Effector memory CD8-positive, alpha-beta T cell (primary cell): ENCODE measurements around the gene FAM216B.

Source experiments
- ATAC-seq: fragments of 150-1000 bp; cut with Tn5 transposase; replicated peaks from 2 replicates; pipeline ENCODE4 v1.10.0; 2021; ENCODE audit warnings: mild to moderate bottlenecking, moderate library complexity
- DNase-seq, 3 experiments: peaks; one replicate each; pipeline ENCODE4 v3.0.0; 2021
- H3K27ac Mint-ChIP-seq, 2 donors: one replicate each; pipeline ENCODE4 v1.8.0; 2022; ENCODE audit warnings: mild to moderate bottlenecking in 2 of 2, mixed read lengths in 2 of 2, moderate library complexity in 2 of 2
- H3K27me3 Mint-ChIP-seq, 2 donors: one replicate each; pipeline ENCODE4 v1.8.0; 2022; ENCODE audit warnings: mixed read lengths in 2 of 2
- H3K36me3 Mint-ChIP-seq: one replicate; pipeline ENCODE4 v1.8.0; 2022; ENCODE audit warnings: mild to moderate bottlenecking, moderate library complexity, mixed read lengths; ENCODE audit not compliant: insufficient read depth
- H3K4me1 Mint-ChIP-seq, 2 donors: one replicate each; pipeline ENCODE4 v1.8.0; 2022; ENCODE audit warnings: low read depth in 2 of 2, mixed read lengths in 2 of 2
- H3K4me3 Mint-ChIP-seq, 2 donors: one replicate each; pipeline ENCODE4 v1.8.0; 2022; ENCODE audit warnings: mild to moderate bottlenecking in 2 of 2, mixed read lengths in 2 of 2, moderate library complexity in 2 of 2
- H3K9me3 Mint-ChIP-seq, 2 donors: one replicate each; pipeline ENCODE4 v1.8.0; 2022; ENCODE audit warnings: mixed read lengths in 2 of 2

Gene FAM216B

DNA sequence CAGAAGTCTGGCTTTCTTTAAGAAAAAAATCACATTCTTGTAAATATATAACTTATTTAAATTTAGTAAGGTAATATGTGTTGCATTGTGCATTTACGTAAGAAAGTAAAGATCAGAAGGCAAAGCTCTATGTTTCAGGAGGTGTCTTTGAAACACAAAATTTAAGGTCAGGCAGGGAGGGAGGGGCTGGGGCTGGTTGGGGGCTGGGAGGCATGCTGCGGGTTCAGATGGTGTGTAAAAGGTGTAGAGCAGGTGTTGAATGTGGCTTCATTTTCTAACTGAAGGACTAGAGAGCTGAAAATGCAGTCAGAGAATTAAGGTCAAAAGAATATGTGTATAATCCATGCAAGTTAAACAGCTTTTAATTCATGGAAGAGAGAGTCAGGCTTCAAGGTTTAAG is 14.3 kb downstream of the FAM216B start:
- Mint-ChIP-seq H3K27ac (no peak overlapping the region), H3K36me3 (no peaks in the 10 kb centered on the region), H3K27me3 (peaks cover 24 to 31% of the 10 kb centered on the region in 2 donors), H3K9me3 (no peaks in the 10 kb centered on the region), H3K4me1 (no peaks in the 10 kb centered on the region), H3K4me3 (no peak overlapping the region)
- DNase-seq (no peak), ATAC-seq (no peak)

DNA sequence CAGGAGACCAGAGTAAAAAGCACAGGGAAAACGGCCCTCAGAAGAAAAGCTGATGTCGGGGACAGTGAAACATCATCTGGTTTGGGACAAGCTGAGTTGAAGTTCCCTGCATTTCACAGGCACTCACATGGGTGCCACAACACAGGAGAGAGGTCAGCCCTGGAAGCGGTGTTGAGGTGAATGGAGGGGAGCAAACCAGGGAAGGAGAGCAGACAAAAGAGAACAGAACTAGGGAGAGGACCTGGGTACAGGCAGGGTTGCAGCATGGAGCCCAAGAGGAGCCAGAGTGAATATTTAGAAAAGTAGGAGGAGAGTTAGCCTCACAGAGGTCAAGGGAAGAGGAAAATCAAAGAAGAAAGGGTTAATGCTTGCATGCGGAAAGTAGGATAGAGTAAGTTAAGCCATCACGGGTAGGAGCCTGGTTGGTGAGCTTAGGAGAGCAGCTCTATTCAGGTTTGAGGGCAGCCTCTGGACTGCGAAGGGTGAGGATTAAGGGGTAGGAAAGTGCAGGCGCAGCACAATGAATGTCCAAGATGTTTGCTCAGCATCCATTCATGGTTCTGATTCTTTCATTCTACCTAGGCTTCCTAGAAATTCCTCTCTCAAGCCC is 15.5 kb downstream of the FAM216B start:
- Mint-ChIP-seq H3K27ac (no peak overlapping the region), H3K4me1 (no peaks in the 10 kb centered on the region), H3K4me3 (no peak overlapping the region), H3K9me3 (no peaks in the 10 kb centered on the region), H3K27me3 (peaks cover 24 to 31% of the 10 kb centered on the region in 2 donors), H3K36me3 (no peaks in the 10 kb centered on the region)
- DNase-seq: no peak
- no peak for ATAC-seq

DNA sequence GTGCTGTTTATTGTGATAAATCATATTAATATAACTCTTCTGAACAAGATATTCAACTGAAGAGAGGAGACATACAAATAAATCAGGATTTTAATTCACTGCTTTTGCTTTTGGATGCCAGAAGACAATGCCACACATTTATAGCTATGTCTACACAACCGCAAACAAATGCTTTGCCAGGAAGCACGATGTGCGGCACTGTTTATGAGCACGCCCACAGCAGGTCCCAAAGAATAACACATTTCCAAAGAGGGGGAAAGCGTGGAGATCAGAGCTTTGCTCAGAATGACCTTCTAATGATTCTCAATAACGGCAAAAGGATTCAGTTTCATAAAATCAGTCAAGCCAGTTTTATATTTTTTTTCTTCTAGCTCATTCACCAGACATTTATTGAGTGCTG is 16.7 kb downstream of the FAM216B start:
- ATAC-seq: no peak
- Mint-ChIP-seq H3K27ac (no peak overlapping the region), H3K9me3 (no peaks in the 10 kb centered on the region), H3K27me3 (peaks cover 24 to 31% of the 10 kb centered on the region in 2 donors), H3K4me3 (no peak overlapping the region), H3K4me1 (no peaks in the 10 kb centered on the region), H3K36me3 (no peaks in the 10 kb centered on the region)
- no peak for DNase-seq

DNA sequence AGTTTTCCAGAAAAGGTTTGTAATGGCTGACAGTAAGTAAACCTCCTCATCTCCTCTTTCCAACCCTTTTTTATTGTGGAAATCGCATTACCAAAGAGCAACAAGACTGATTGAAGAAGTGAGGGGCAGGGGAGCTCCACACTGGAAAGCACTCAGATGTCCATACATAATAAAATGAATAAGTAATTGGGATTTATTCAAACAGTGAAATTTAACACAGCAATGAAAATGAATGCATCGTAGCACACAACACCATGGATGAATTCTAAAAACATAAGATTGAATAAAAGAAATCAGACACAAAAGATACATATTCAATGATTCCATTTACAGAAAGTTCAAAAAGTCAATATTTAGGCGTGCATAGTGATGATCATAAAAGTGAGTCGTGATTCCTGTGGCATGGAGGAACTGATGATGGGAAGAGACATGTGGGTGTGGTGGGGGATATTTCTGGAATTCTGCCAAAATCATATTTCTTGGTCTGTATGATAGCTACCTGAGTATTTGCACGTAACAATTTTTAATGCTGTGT is 18.8 kb downstream of the FAM216B start:
- Mint-ChIP-seq H3K4me3 (no peak overlapping the region), H3K9me3 (no peaks in the 10 kb centered on the region), H3K27ac (no peak overlapping the region), H3K4me1 (no peaks in the 10 kb centered on the region), H3K36me3 (no peaks in the 10 kb centered on the region), H3K27me3 (peaks cover 17 to 27% of the 10 kb centered on the region in 2 donors)
- no peak for ATAC-seq
- no peak for DNase-seq

DNA sequence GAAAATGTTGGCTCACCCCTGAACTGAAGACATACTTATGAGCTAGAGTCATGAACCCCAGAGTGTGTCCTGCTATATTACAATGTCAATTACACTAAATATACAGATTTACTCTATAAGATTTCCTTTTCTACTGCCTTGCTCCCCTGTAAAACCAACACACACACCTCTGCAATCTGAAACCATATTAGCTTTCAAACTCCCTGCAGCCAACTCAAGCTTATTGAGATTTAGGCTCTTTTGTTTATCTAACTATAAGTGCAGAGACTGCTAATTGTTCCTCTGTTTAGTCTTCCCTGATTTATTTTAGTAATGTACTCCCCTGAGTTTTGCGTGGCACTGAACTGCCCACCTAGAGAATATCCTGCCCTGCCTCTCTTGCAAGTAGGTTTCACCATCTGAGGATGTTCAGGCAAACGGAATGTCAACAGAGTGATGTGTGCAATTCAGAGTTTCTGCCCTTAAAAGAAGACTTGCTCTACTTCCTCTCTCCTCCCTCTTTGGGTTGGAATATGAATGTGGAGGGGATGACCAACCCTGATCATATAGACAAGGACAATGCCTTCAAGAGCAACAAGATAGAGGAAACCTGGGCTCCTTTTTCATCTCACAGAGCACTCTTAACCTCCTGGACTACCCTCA is 22.3 kb downstream of the FAM216B start:
- no peaks in the 10 kb centered on the region for H3K36me3 Mint-ChIP-seq
- no peaks in the 10 kb centered on the region for H3K27me3 Mint-ChIP-seq
- no peak for ATAC-seq
- no peak overlapping the region for H3K4me3 Mint-ChIP-seq
- no peak overlapping the region for H3K27ac Mint-ChIP-seq
- H3K9me3 Mint-ChIP-seq: no peaks in the 10 kb centered on the region
- no peak for DNase-seq
- H3K4me1 Mint-ChIP-seq: no peaks in the 10 kb centered on the region

DNA sequence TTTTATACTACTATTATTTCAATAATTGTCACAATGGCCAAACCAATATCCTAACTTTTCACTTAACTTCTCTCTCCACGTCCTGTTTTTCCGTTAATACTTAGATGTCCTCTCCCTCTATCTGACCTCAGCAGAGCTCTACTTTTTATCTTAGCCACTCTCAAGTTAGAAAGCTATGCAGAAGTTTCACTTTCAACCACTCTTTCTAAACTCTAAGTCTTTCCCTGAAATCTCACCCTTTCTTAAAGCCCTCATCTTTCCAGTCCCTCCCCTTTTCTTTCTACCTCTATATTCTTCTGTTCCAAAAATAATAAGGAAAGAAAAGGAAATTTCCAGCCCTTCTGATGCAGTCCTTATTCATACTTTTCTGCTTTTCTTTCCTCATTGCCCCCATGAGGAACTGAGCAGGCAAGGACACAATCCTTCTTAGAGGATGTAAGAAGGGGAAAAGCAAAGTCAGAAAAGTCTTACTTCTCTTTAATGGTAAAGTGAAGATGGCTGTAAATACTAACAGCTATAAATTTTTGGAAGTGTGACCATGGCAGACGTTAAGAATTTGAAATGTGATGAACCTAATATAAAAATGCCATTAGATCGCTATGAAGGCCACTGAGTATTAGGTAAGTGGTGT is 23.0 kb downstream of the FAM216B start:
- H3K27ac Mint-ChIP-seq: no peak overlapping the region
- H3K27me3 Mint-ChIP-seq: peaks cover 0 to 4% of the 10 kb centered on the region in 2 donors
- H3K9me3 Mint-ChIP-seq: no peaks in the 10 kb centered on the region
- H3K36me3 Mint-ChIP-seq: no peaks in the 10 kb centered on the region
- DNase-seq (no peak), ATAC-seq (no peak)
- no peak overlapping the region for H3K4me3 Mint-ChIP-seq
- no peaks in the 10 kb centered on the region for H3K4me1 Mint-ChIP-seq

DNA sequence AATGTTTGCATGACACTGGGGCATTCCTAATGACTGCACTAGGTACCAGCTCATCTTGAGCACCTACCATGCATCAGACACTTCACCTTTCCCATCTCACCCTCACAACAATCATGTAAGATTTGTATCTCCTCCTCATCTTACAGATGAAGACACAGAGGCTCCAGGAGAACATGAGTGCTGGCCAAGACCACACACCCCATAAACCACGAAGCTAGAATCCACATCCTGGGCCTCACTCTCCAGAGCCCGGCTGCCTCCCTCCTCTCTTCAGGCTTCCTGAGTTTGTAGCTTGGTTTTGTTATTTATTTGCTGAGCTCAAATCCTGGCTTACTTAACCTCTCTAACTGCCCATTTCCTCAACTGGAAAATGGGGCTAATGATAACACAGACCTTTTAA is 25.9 kb downstream of the FAM216B start:
- no peaks in the 10 kb centered on the region for H3K4me1 Mint-ChIP-seq
- ATAC-seq (no peak), DNase-seq (no peak)
- H3K4me3 Mint-ChIP-seq: no peak overlapping the region
- H3K27ac Mint-ChIP-seq: no peak overlapping the region
- no peaks in the 10 kb centered on the region for H3K9me3 Mint-ChIP-seq
- H3K36me3 Mint-ChIP-seq: no peaks in the 10 kb centered on the region
- peaks cover 5 to 9% of the 10 kb centered on the region in 2 donors for H3K27me3 Mint-ChIP-seq

DNA sequence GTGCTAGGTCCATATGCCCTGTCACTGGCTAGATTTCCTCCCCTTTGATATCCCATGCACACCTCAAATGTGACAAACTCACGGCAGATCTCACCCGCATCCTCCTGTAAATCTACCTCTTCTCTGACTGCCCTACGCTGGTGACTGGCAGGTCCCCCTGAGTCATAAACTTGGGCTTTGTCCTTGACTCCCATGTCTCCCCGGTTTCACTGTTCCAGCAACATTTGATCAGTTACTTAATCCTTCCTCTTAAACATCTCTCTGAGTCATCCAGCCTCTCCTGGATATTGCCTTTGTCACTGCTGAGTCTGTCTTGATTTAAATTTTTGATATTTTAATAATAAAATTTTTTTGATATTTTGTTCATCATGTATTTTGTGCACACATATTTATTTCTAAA is 26.5 kb downstream of the FAM216B start:
- DNase-seq: no peak
- no peak for ATAC-seq
- Mint-ChIP-seq H3K27ac (no peak overlapping the region), H3K27me3 (peaks cover 6 to 9% of the 10 kb centered on the region in 2 donors), H3K4me3 (no peak overlapping the region), H3K36me3 (no peaks in the 10 kb centered on the region), H3K9me3 (no peaks in the 10 kb centered on the region), H3K4me1 (no peaks in the 10 kb centered on the region)

DNA sequence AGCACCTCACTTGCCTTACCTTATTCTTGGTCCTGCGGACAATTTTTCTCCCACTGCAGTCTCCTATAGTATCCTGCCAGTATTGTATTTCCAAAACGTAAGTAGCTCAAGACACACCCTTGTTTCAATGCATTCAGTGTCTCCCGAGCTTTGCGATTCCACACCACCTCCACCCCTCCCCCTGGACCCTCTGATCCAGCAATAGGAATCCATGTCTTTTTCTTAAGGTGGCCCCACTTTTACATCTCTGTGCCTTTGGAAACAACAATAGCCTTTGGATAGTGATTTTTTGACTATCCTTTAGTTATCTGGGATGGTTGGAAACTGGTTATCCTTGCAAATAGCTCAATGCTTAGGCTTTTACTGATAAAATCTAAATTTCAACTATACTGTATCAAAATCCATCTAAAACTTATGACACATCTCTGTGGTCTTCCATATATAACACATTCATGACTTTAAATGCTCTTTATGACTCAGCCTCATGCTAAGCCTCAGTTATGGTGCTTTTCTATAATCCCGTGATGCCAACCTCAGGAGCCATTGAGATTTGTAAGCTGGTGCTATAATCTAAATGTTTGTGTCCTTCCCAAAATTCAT is 27.1 kb downstream of the FAM216B start:
- Mint-ChIP-seq H3K4me1 (no peaks in the 10 kb centered on the region), H3K36me3 (no peaks in the 10 kb centered on the region), H3K27me3 (peaks cover 9 to 10% of the 10 kb centered on the region in 2 donors), H3K9me3 (no peaks in the 10 kb centered on the region), H3K4me3 (no peak overlapping the region), H3K27ac (no peak overlapping the region)
- DNase-seq (no peak), ATAC-seq (no peak)

DNA sequence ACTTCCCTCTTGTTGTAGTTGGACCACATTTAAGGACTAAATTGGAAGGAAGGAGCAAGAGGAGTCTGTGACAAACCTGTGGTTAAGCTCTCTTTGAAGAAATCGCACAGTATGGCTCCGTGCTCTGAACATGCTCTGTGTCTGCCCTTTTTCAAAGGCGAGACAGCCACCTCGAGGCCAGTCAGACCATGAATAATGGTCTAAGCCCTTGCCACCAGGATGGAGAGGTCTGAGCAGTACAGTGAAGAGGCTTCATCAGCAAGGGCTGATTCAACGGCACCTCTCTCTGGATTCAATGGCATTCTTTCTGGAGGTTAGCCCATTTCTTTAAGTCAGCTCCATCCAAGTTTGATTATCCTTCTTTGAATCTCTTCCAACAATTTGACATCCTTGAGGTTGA is 30.9 kb downstream of the FAM216B start:
- no peaks in the 10 kb centered on the region for H3K36me3 Mint-ChIP-seq
- ATAC-seq: no peak
- H3K9me3 Mint-ChIP-seq: peaks cover 0 to under 1% of the 10 kb centered on the region in 2 donors
- no peak for DNase-seq
- peaks cover 18 to 25% of the 10 kb centered on the region in 2 donors for H3K27me3 Mint-ChIP-seq
- no peak overlapping the region for H3K4me3 Mint-ChIP-seq
- H3K4me1 Mint-ChIP-seq: no peaks in the 10 kb centered on the region
- H3K27ac Mint-ChIP-seq: no peak overlapping the region

DNA sequence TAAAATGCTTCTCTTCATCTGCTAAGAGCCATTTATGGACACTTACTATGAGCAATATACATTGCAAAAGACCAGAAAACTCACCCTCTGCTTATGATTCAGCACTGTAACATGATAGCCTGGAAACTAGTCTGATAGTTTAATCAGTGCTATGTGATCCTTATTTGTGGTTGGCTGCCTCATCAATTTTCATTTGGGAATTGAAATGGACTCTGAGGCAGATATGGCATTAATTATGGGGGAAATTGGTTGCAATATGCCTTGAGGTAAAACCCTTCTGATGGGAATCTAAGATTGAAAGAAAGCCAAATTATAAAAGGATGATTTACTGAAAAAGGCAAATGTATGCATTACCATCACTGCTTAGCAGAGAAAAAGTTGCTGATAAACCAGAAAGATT is 33.5 kb downstream of the FAM216B start:
- DNase-seq (no peak), ATAC-seq (no peak)
- H3K4me1 Mint-ChIP-seq: no peaks in the 10 kb centered on the region
- no peak overlapping the region for H3K4me3 Mint-ChIP-seq
- peaks cover 1 to 4% of the 10 kb centered on the region in 2 donors for H3K9me3 Mint-ChIP-seq
- no peak overlapping the region for H3K27ac Mint-ChIP-seq
- H3K36me3 Mint-ChIP-seq: no peaks in the 10 kb centered on the region
- peaks cover 35 to 43% of the 10 kb centered on the region in 2 donors for H3K27me3 Mint-ChIP-seq

DNA sequence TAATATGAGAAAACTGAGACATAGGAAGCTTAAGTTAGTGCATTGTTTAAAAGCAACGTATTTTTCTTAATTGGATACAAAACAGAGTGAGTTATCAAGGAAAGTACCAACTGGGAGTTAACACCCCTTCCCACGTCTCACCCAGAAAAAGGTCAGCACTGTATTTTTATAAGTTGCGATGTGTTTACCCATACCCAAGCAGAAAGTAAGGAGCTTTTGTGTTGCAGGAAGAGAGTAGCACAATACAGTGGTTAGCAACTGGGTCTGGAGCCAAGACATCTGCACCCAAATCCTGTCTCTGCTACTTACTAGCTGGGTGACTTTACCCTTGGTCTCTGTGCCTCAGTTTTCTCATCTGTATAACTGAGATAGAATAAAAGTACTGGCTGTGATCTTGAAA is 34.3 kb downstream of the FAM216B start:
- no peaks in the 10 kb centered on the region for H3K36me3 Mint-ChIP-seq
- peaks cover 35 to 43% of the 10 kb centered on the region in 2 donors for H3K27me3 Mint-ChIP-seq
- DNase-seq: no peak
- H3K4me3 Mint-ChIP-seq: no peak overlapping the region
- no peaks in the 10 kb centered on the region for H3K4me1 Mint-ChIP-seq
- peaks cover 1 to 4% of the 10 kb centered on the region in 2 donors for H3K9me3 Mint-ChIP-seq
- H3K27ac Mint-ChIP-seq: no peak overlapping the region
- no peak for ATAC-seq

DNA sequence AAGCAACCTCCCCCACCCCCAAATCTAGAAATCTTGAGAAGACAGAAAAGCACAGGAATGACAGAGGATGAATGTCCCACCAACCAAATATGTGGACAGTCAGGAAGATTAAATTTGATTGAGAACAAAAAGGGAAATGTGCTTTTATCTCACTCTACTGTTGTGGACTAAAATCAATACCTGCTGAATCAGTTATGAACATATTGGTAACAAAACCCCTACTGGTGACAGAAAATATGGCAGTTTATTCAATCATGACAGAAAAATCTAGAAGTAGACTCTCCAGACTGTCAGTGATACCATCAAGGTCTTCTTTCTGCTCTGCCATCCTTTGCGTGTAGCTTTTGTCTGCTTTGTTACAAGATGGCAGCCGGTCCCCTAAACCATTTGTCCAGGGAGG is 35.2 kb downstream of the FAM216B start:
- Mint-ChIP-seq H3K4me1 (no peaks in the 10 kb centered on the region), H3K9me3 (peaks cover 1 to 4% of the 10 kb centered on the region in 2 donors), H3K27me3 (peaks cover 35% of the 10 kb centered on the region in 2 donors), H3K4me3 (no peak overlapping the region), H3K27ac (no peak overlapping the region), H3K36me3 (no peaks in the 10 kb centered on the region)
- ATAC-seq (no peak), DNase-seq (no peak)
